Activated CD4-positive, alpha-beta T cell treated with anti-CD3 and anti-CD28 coated beads, Interleukin-2, Interleukin-4, amounts not matched to agents 100 ng/mL and 50 ng/mL, durations not matched to agents 16 hours and 8 hours (primary cell): ENCODE measurements around the gene PLEKHA3.
"Not testable (repeated sequence)": the region's sequence is repeated elsewhere in the genome, so short reads cannot be mapped to it uniquely, and the experiment has no call there.

ENCODE experiments used
- DNase-seq: peaks from one replicate; pipeline ENCODE4 v3.0.0-alpha.2; 2020; ENCODE audit warnings: low spot score

The PLEKHA3 gene

GRCh38 chr2:178525460-178525859, 45.2 kb downstream of the PLEKHA3 start:
- DNase-seq, result not testable (repeated sequence)

GRCh38 chr2:178526256-178526655, 46.0 kb downstream of the PLEKHA3 start:
- DNase-seq, result no peak

GRCh38 chr2:178527592-178527991, 47.3 kb downstream of the PLEKHA3 start:
- DNase-seq, result no peak

- no peak for DNase-seq
Measured at GRCh38 chr2:178528647-178529046, 48.4 kb downstream of the PLEKHA3 start.

DNA sequence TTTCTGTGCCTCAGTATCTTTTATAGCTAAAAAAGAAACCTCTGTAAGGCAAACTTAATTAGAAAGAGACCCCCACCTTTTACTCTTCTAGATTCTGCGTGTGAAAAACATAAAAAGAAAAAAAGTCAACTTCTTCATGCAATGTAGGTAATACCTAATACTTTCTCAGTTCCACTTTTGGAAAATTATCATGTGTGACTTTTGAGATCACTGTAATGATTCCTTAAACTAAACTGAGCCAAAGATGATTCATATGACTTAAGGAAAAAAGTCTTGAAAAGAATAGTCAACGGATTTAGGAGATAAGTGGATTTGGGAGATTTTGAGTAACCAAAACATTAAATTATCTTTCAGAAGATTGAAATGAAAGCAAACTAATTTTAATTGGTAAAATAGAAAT, 48.9 kb downstream of the PLEKHA3 start:
- no peak for DNase-seq

GRCh38 chr2:178530131-178530530, 49.9 kb downstream of the PLEKHA3 start:
- DNase-seq, result no peak

DNA sequence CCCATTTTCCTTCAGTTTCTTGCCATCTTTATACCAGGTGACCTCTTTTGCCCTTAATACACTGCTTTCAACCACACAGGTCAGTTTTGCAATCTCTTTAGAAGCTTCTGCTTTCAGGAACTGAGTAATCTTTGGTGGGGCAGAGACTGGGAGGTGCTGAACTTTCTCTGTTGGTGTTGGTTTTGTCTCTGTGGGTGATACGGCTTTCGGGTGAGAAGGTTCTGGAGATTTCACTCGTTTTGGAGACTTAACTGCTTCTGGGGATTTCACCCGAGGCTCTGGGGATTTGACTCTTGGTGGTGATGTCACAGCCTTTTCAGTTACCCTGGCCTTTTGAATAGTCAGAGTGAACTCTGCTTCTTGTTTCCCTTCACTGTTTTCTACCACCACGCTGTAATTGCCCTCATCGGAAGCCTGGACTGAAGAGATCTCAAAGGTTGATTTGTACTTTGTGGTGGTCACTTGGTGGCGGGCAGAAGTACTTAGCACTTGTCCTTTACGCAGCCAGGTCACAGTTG, 50.4 kb downstream of the PLEKHA3 start:
- peak; percentile 78 for DNase-seq

- no peak for DNase-seq
Measured at GRCh38 chr2:178531168-178531567, 50.9 kb downstream of the PLEKHA3 start.

- DNase-seq, result no peak
Measured at GRCh38 chr2:178536037-178536436, 55.8 kb downstream of the PLEKHA3 start.

DNA sequence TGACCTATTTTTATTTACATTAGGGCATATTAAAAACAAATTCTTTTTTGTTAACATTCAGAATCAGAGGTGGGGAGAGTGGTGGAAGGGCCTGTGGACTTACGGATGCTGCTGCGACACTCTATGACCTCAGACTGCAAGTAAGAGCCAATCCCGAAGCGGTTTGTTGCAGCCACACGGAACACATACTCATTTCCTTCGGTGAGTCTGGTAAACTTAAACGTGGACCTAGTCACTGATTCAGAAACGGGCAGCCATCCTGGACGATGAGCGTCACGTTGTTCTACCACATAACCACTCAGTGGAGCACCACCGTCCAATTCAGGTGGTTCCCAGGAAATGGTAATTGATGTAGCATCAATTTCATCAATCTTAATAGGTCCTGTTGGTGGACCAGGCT, 61.9 kb downstream of the PLEKHA3 start:
- DNase-seq, result no peak

DNA sequence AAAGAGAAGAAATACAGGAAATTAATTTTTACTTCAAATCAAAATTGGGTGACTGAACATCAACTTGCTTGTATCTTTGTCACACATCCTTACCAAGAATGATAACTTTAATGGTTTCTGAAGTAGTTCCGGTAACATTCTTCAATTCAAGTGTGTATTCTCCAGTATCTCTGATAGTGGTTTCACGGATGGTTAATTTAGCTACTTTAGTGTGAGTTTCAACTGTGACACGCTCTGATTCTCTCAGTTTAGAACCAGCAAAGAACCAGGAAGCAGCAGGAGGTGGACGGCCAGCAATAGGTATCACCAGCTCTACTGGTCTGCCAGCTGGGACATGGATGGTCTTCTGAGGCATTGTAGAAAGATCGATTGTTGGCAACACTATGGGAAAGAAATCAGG, 62.3 kb downstream of the PLEKHA3 start:
- DNase-seq, result no peak

DNA sequence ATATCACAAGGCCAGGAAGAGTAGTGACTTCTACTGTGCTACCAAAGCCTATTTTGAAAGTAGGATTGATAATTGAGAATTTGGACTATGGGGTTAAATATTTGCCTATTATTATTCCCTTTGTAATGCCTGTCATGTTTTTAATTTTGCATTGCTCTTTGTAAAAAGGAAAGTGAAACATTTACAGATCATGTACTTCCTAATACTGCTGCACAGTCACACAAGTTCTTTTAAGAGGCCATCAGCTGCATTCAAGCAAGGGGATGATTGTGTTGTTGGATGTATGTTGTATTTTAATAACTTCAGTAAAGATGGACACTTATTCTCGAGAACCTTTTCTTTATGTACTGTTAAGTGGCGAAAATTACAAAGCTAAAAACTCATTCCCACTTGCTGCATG, 70.1 kb downstream of the PLEKHA3 start:
- DNase-seq, result no peak

DNA sequence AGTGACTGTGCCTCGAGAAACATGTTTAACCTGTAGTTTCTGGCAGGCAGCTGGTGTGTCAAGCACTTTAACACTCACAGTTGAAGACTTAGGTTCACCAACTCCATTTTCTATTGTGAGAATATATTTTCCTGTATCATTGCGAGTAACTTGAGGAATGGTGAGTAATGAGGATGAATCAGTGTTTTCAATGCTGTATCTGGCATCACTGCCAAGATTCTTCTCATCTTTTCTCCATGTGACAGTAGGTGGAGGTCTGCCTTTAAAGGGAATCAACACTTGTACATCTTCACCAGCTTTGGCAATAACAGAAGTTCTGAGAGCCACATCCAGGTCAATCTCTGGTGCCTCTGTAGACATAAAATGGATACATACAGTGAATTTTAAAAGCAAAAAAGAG, 72.8 kb downstream of the PLEKHA3 start:
- DNase-seq, result no peak
